H9 (cell line): ENCODE measurements around the gene TMEM169. TPM values are rescaled to one million over a fixed set of nuclear protein-coding genes. Genes with fewer than 3 reads are reported as not detected.
A peak's percentile ranks its signal among the peaks of the same experiment; 100 is the strongest.

ENCODE experiments used
- DNase-seq: peaks from one replicate; pipeline ENCODE4 v3.0.0-alpha.2; 2017
- H2AFZ ChIP-seq: one replicate; pipeline ENCODE4 v1.6.1; 2013; ENCODE audit warnings: mild to moderate bottlenecking, low read length, control low read depth, moderate library complexity
- H2AK5ac ChIP-seq: 2 replicates; pipeline ENCODE4 v1.6.1; 2013; ENCODE audit warnings: low read length, control low read depth, mixed read lengths; ENCODE audit not compliant: insufficient read length
- H2BK120ac ChIP-seq: one replicate; pipeline ENCODE4 v1.6.1; 2013; ENCODE audit warnings: low read depth, mild to moderate bottlenecking, low read length, control low read depth, inconsistent platforms; ENCODE audit not compliant: poor library complexity, severe bottlenecking
- H2BK12ac ChIP-seq: 2 replicates; pipeline ENCODE4 v1.6.1; 2013; ENCODE audit warnings: low read length, control low read depth, mixed read lengths, low read depth; ENCODE audit not compliant: insufficient read length
- H2BK15ac ChIP-seq: 2 replicates; pipeline ENCODE4 v1.6.1; 2013; ENCODE audit warnings: low read depth, low read length, control low read depth
- H2BK20ac ChIP-seq: one replicate; pipeline ENCODE4 v1.6.1; 2013; ENCODE audit warnings: low read depth, mild to moderate bottlenecking, low read length, control low read depth, inconsistent platforms; ENCODE audit not compliant: poor library complexity, severe bottlenecking
- H2BK5ac ChIP-seq: 2 replicates; pipeline ENCODE4 v1.6.1; 2013; ENCODE audit warnings: low read length, control low read depth, mixed read lengths; ENCODE audit not compliant: insufficient read length
- H3K14ac ChIP-seq: 2 replicates; pipeline ENCODE4 v1.6.1; 2013; ENCODE audit warnings: low read length, control low read depth; ENCODE audit not compliant: insufficient read depth
- H3K18ac ChIP-seq: 2 replicates; pipeline ENCODE4 v1.6.1; 2013; ENCODE audit warnings: low read depth, mild to moderate bottlenecking, mixed read lengths, low read length, control low read depth; ENCODE audit not compliant: insufficient read length
- H3K23ac ChIP-seq: 2 replicates; pipeline ENCODE4 v1.6.1; 2013; ENCODE audit warnings: low read length, control low read depth, mixed read lengths, low read depth; ENCODE audit not compliant: insufficient read length
- H3K23me2 ChIP-seq: 2 replicates; pipeline ENCODE4 v1.6.1; 2013; ENCODE audit warnings: low read depth, mild to moderate bottlenecking, mixed read lengths, low read length, control low read depth; ENCODE audit not compliant: insufficient read length, poor library complexity, severe bottlenecking
- H3K27ac ChIP-seq: 2 replicates; pipeline ENCODE4 v1.5.1; 2013; ENCODE audit warnings: low read length, control low read depth, mixed read lengths, low read depth; ENCODE audit not compliant: insufficient read length
- H3K27me3 ChIP-seq: 2 replicates; pipeline ENCODE4 v1.6.1; 2013; ENCODE audit warnings: low read length, control low read depth, inconsistent platforms; ENCODE audit not compliant: insufficient read depth
- H3K4ac ChIP-seq: 2 replicates; pipeline ENCODE4 v1.6.1; 2013; ENCODE audit warnings: low read depth, mild to moderate bottlenecking, control low read depth, inconsistent platforms, low read length, moderate library complexity
- H3K4me1 ChIP-seq: 2 replicates; pipeline ENCODE4 v1.6.1; 2013; ENCODE audit warnings: low read length, control low read depth, inconsistent platforms; ENCODE audit not compliant: insufficient read depth
- H3K4me2 ChIP-seq: 2 replicates; pipeline ENCODE4 v1.6.1; 2013; ENCODE audit warnings: low read length, control low read depth, mixed read lengths; ENCODE audit not compliant: insufficient read length, insufficient read depth
- H3K56ac ChIP-seq: 2 replicates; pipeline ENCODE4 v1.6.1; 2013; ENCODE audit warnings: low read depth, mild to moderate bottlenecking, mixed read lengths, low read length, control low read depth; ENCODE audit not compliant: insufficient read length
- H3K79me1 ChIP-seq: 2 replicates; pipeline ENCODE4 v1.6.1; 2013; ENCODE audit warnings: low read depth, mild to moderate bottlenecking, moderate library complexity, low read length, control low read depth, inconsistent platforms; ENCODE audit not compliant: insufficient read depth, poor library complexity, severe bottlenecking
- H3K79me2 ChIP-seq: 2 replicates; pipeline ENCODE4 v1.6.1; 2013; ENCODE audit warnings: low read length, control low read depth, inconsistent platforms; ENCODE audit not compliant: insufficient read depth
- H3K9ac ChIP-seq: 2 replicates; pipeline ENCODE4 v1.6.1; 2013; ENCODE audit warnings: low read length, control low read depth, mixed read lengths; ENCODE audit not compliant: insufficient read length; ENCODE audit errors: extremely low read depth
- H3K9me3 ChIP-seq: one replicate; pipeline ENCODE4 v1.6.1; 2013; ENCODE audit warnings: low read depth, low read length, inconsistent platforms; ENCODE audit not compliant: control insufficient read depth
- H3T11ph ChIP-seq: one replicate; pipeline ENCODE4 v1.6.1; 2013; ENCODE audit warnings: mild to moderate bottlenecking, low read length, control low read depth, inconsistent platforms
- H4K20me1 ChIP-seq: one replicate; pipeline ENCODE4 v1.6.1; 2013; ENCODE audit not compliant: control insufficient read depth, insufficient read length, insufficient read depth
- H4K5ac ChIP-seq: 2 replicates; pipeline ENCODE4 v1.6.1; 2013; ENCODE audit warnings: low read depth, mild to moderate bottlenecking, mixed read lengths, low read length, control low read depth; ENCODE audit not compliant: insufficient read length
- H4K8ac ChIP-seq: replicated peaks from 2 replicates; pipeline ENCODE4 v1.6.1; 2013; ENCODE audit warnings: low read length, control low read depth, mixed read lengths, low read depth; ENCODE audit not compliant: insufficient read length
- H4K91ac ChIP-seq: 2 replicates; pipeline ENCODE4 v1.6.1; 2013; ENCODE audit warnings: low read depth, mild to moderate bottlenecking, moderate library complexity, mixed read lengths, low read length, control low read depth; ENCODE audit not compliant: insufficient read length
- H3K27ac Mint-ChIP-seq, 3 experiments: 2 replicates in 2 of 3; 3 replicates in 1 of 3; pipeline ENCODE4 v1.8.0; 2020 to 2021; ENCODE audit warnings: mixed read lengths in 3 of 3, mild to moderate bottlenecking in 1 of 3, moderate library complexity in 1 of 3
- H3K27me3 Mint-ChIP-seq: 2 replicates; pipeline ENCODE4 v1.8.0; 2021; ENCODE audit warnings: low read depth, mild to moderate bottlenecking, moderate library complexity, mixed read lengths
- H3K36me3 Mint-ChIP-seq, 3 experiments: 2 replicates in 2 of 3; 3 replicates in 1 of 3; pipeline ENCODE4 v1.8.0; 2020 to 2021; ENCODE audit warnings: low read depth in 3 of 3, mixed read lengths in 3 of 3; ENCODE audit not compliant: insufficient read depth in 1 of 3
- H3K4me1 Mint-ChIP-seq, 2 experiments: 2 replicates each; pipeline ENCODE4 v1.8.0; 2020; ENCODE audit warnings: mixed read lengths in 2 of 2
- H3K4me3 Mint-ChIP-seq, 2 experiments: 2 replicates in 1 of 2; 3 replicates in 1 of 2; pipeline ENCODE4 v1.8.0; 2020 to 2021; ENCODE audit warnings: mild to moderate bottlenecking in 2 of 2, mixed read lengths in 2 of 2, moderate library complexity in 1 of 2
- H3K9me3 Mint-ChIP-seq, 2 experiments: 2 replicates in 1 of 2; 3 replicates in 1 of 2; pipeline ENCODE4 v1.8.0; 2020; ENCODE audit warnings: mild to moderate bottlenecking in 2 of 2, mixed read lengths in 2 of 2, moderate library complexity in 1 of 2
- CTCF ChIP-seq: fragments of 200-600 bp; sonication (generic); conservative IDR thresholded peaks from 3 replicates; pipeline ENCODE4 v1.8.0; 2021; ENCODE audit warnings: antibody characterized with exemption, mild to moderate bottlenecking
- WGBS: extraction: QIAGEN DNeasy Blood & Tissue Kit; methylation state at CpG from one replicate; pipeline ENCODE4 v1.1.7; 2013; ENCODE audit warnings: missing lambda C conversion rate, low lambda C conversion rate, mixed read lengths; ENCODE audit not compliant: insufficient read length; ENCODE audit errors: extremely low coverage; 5-methylcytosine and 5-hydroxymethylcytosine counted together
- total RNA-seq: library from RNA; stranded (reverse); gene quantifications from 2 replicates; pipeline ENCODE4 v1.2.1, GENCODE V29; 2021

TMEM169 gene
- total RNA-seq, 1 experiment from 2014 or later = 1.0 TPM

- Histone ChIP-seq H4K5ac (no peak overlapping the region), H2BK120ac (no peak overlapping the region), H3K79me1 (no peaks in the 10 kb centered on the region), H3K4ac (no peak overlapping the region), H2BK20ac (no peak overlapping the region), H2BK12ac (no peak overlapping the region), H3K27ac (no peak overlapping the region), H2AK5ac (no peak overlapping the region), H3K14ac (no peak overlapping the region), H2AFZ (no peak overlapping the region), H3K23me2 (no peaks in the 10 kb centered on the region), H4K20me1 (no peaks in the 10 kb centered on the region), H3K23ac (no peak overlapping the region), H3K18ac (no peak overlapping the region), H3K79me2 (no peaks in the 10 kb centered on the region), H3K56ac (no peak overlapping the region), H2BK5ac (no peak overlapping the region), H4K8ac (no peak overlapping the region), H3K27me3 (no peaks in the 10 kb centered on the region), H3K9ac (no peak overlapping the region), H3K4me2 (no peak overlapping the region), H3K9me3 (no peaks in the 10 kb centered on the region), H3K4me1 (no peaks in the 10 kb centered on the region), H2BK15ac (no peak overlapping the region), H3T11ph (no peak overlapping the region), H4K91ac (no peak overlapping the region)
- Mint-ChIP-seq H3K4me3 (no peak overlapping the region), H3K9me3 (peaks cover 0 to 4% of the 10 kb centered on the region in 2 experiments; a peak in 1 of 5 replicates), H3K36me3 (peaks cover 15 to 25% (median 17%) of the 10 kb centered on the region in 3 experiments), H3K4me1 (peaks cover 14 to 18% of the 10 kb centered on the region in 2 experiments), H3K27ac (peak overlapping the region in 2 of 3 experiments; percentile 73 to 86; a peak in 1 of 7 replicates), H3K27me3 (no peaks in the 10 kb centered on the region)
- TF ChIP-seq CTCF = no peak
- no CpG with 5 or more reads among the region's 2 CpGs for WGBS
- no peak for DNase-seq
These were observed 32.3 kb upstream of the TMEM169 start for GRCh38 chr2:216049452-216049851.
